Vagina (tissue), 2 donors: ENCODE measurements around the gene MRTFA.

Experiments
- CTCF ChIP-seq, 3 experiments: fragments of 450-650 bp in 2 of 3; fragments of 200-600 bp in 1 of 3; sonication (generic) in 1 of 3; IDR thresholded peaks; one replicate each; pipeline ENCODE4 v1.5.1; 2017 to 2019; ENCODE audit warnings: antibody characterized with exemption in 3 of 3, mild to moderate bottlenecking in 2 of 3, moderate library complexity in 2 of 3
- POLR2A ChIP-seq, 2 donors: fragments of 450-650 bp; IDR thresholded peaks; one replicate each; pipeline ENCODE4 v1.6.1; 2017; ENCODE audit warnings: antibody characterized with exemption in 2 of 2, mild to moderate bottlenecking in 2 of 2, moderate library complexity in 2 of 2
- POLR2AphosphoS5 ChIP-seq, 2 donors: sonication (generic); formaldehyde crosslinking; IDR thresholded peaks; one replicate each; pipeline ENCODE4 v1.9.0; 2017; ENCODE audit warnings: antibody characterized with exemption in 2 of 2, mild to moderate bottlenecking in 2 of 2, low read depth in 1 of 2; ENCODE audit not compliant: insufficient read depth in 1 of 2

DNA sequence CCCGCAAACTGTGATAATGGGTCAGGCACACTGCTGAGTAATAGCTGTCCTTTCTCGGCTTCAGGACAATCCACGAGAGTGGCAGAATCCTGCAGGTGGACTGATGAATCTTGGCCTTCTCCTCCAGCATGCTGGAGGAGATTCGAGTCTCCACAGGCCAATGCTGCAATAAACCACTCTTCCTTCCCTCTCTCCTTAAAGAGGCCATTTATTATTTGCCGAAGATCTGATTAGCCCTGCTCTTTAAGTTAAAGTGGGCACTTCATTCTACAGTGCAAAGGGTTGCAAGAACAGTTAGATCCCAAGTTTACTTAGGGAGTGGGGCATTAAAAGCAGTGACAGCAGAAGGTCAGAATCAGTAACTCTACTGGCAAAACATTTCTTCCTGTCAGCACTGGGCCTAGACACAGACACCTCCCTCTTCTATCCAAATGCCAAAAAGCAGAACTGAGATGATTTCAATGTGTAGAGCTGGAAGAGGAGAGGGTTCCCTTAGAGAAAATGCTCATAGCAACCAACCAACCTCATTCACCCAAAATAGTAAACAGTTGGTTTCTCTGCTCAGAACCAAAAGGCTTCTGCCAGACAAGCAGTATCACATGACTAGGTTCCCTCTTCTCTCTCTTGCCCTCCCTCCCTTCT, 144.4 kb downstream of the MRTFA start:
- TF ChIP-seq CTCF (IDR thresholded peaks at IDR 0.05): no peak
- TF ChIP-seq POLR2A (IDR thresholded peaks at IDR 0.05): no peak
- peak in 1 of 2 donors; percentile 56 for TF ChIP-seq POLR2AphosphoS5 (IDR thresholded peaks at IDR 0.05; ENCODE audit: insufficient read depth in 1 of 2, low read depth in 1 of 2)
